Measurements from ENCODE around the gene TSPAN7.

TSPAN7 gene

DNA sequence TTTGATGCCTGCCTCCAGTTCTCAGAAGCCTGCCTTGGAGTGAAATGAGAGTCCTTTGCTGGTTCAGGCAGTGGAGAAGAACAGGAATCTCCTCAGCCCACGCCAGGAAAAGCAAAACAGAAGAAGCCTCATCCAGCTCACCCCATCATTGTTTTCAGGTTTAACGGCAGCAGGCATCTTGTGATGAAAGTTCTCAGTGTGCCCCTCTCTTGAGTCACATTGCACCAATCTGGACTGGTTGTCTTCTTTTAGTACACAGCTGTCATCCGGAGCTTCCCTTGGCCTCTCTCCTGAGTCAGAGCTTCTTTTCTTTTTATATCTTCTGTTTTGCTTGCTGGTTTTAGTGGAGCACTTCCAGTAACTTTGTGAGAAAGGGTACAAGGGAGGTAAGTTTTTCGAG, 50.9 kb downstream of the TSPAN7 start:
- Histone ChIP-seq H3K4me1 (ENCODE audit: insufficient read depth, poor library complexity, severe bottlenecking) (no peaks in the 10 kb centered on the region), H3K36me3 (ENCODE audit: low read depth) (no peaks in the 10 kb centered on the region), H3K27me3 (ENCODE audit: insufficient read depth, poor library complexity, severe bottlenecking) (no peaks in the 10 kb centered on the region), H3K9me3 (ENCODE audit: severe bottlenecking) (no peaks in the 10 kb centered on the region), H3K27ac (ENCODE audit: poor library complexity, severe bottlenecking) (no peak overlapping the region), H3K4me3 (ENCODE audit: severe bottlenecking) (no peak overlapping the region)
- no peak for ATAC-seq (ENCODE audit: low read depth)
- no peak for DNase-seq (ENCODE audit: low spot score)
- TF ChIP-seq, protein P1, sequence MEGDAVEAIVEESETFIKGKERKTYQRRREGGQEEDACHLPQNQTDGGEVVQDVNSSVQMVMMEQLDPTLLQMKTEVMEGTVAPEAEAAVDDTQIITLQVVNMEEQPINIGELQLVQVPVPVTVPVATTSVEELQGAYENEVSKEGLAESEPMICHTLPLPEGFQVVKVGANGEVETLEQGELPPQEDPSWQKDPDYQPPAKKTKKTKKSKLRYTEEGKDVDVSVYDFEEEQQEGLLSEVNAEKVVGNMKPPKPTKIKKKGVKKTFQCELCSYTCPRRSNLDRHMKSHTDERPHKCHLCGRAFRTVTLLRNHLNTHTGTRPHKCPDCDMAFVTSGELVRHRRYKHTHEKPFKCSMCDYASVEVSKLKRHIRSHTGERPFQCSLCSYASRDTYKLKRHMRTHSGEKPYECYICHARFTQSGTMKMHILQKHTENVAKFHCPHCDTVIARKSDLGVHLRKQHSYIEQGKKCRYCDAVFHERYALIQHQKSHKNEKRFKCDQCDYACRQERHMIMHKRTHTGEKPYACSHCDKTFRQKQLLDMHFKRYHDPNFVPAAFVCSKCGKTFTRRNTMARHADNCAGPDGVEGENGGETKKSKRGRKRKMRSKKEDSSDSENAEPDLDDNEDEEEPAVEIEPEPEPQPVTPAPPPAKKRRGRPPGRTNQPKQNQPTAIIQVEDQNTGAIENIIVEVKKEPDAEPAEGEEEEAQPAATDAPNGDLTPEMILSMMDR (IDR thresholded peaks at IDR 0.05; ENCODE audit: poor library complexity, severe bottlenecking) = no peak

GRCh38 chrX:38614485-38614884, 53.1 kb downstream of the TSPAN7 start:
- H3K4me1 ChIP-seq (ENCODE audit: insufficient read depth, poor library complexity, severe bottlenecking) = no peaks in the 10 kb centered on the region
- no peak overlapping the region for H3K27ac ChIP-seq (ENCODE audit: poor library complexity, severe bottlenecking)
- DNase-seq (ENCODE audit: low spot score) (no peak), ATAC-seq (ENCODE audit: low read depth) (no peak)
- no peaks in the 10 kb centered on the region for H3K9me3 ChIP-seq (ENCODE audit: severe bottlenecking)
- TF ChIP-seq, protein P1 (IDR thresholded peaks at IDR 0.05; ENCODE audit: poor library complexity, severe bottlenecking) = no peak
- H3K4me3 ChIP-seq (ENCODE audit: severe bottlenecking) = no peak overlapping the region
- no peaks in the 10 kb centered on the region for H3K27me3 ChIP-seq (ENCODE audit: insufficient read depth, poor library complexity, severe bottlenecking)
- H3K36me3 ChIP-seq (ENCODE audit: low read depth) = no peaks in the 10 kb centered on the region

DNA sequence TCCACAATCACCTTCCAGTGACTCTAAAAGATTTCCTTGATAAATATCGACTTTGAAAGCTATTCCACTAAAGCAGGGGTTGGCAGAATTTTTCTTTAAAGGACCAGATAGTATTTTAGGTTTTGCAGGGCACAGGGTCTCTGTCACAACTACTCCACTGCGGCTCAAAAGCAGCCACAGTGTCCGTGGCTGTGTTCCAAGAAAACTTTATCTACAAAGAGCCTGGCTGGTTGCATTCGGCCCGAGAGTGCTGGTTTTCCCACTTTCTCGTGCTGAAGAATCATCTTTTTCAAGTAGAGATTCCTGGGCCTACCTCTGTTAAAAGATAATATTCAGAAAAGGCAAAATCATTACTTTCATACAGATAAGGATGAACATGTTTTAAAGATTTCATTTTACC, 55.6 kb downstream of the TSPAN7 start:
- H3K4me1 ChIP-seq (ENCODE audit: insufficient read depth, poor library complexity, severe bottlenecking) = no peaks in the 10 kb centered on the region
- H3K4me3 ChIP-seq (ENCODE audit: severe bottlenecking) = no peak overlapping the region
- no peaks in the 10 kb centered on the region for H3K27me3 ChIP-seq (ENCODE audit: insufficient read depth, poor library complexity, severe bottlenecking)
- ATAC-seq (ENCODE audit: low read depth) (no peak), DNase-seq (ENCODE audit: low spot score) (no peak)
- H3K36me3 ChIP-seq (ENCODE audit: low read depth) = no peaks in the 10 kb centered on the region
- H3K9me3 ChIP-seq (ENCODE audit: severe bottlenecking) = no peaks in the 10 kb centered on the region
- TF ChIP-seq, protein P1 (IDR thresholded peaks at IDR 0.05; ENCODE audit: poor library complexity, severe bottlenecking) = no peak
- no peak overlapping the region for H3K27ac ChIP-seq (ENCODE audit: poor library complexity, severe bottlenecking)

- no peaks in the 10 kb centered on the region for H3K9me3 ChIP-seq (ENCODE audit: severe bottlenecking)
- H3K36me3 ChIP-seq (ENCODE audit: low read depth) = no peaks in the 10 kb centered on the region
- no peak overlapping the region for H3K4me3 ChIP-seq (ENCODE audit: severe bottlenecking)
- ATAC-seq (ENCODE audit: low read depth) (no peak), DNase-seq (ENCODE audit: low spot score) (no peak)
- H3K27me3 ChIP-seq (ENCODE audit: insufficient read depth, poor library complexity, severe bottlenecking) = no peaks in the 10 kb centered on the region
- H3K27ac ChIP-seq (ENCODE audit: poor library complexity, severe bottlenecking) = no peak overlapping the region
- TF ChIP-seq, protein P1 (IDR thresholded peaks at IDR 0.05; ENCODE audit: poor library complexity, severe bottlenecking) = no peak
- H3K4me1 ChIP-seq (ENCODE audit: insufficient read depth, poor library complexity, severe bottlenecking) = no peaks in the 10 kb centered on the region
Measured at GRCh38 chrX:38618180-38618579, 56.8 kb downstream of the TSPAN7 start.

DNA sequence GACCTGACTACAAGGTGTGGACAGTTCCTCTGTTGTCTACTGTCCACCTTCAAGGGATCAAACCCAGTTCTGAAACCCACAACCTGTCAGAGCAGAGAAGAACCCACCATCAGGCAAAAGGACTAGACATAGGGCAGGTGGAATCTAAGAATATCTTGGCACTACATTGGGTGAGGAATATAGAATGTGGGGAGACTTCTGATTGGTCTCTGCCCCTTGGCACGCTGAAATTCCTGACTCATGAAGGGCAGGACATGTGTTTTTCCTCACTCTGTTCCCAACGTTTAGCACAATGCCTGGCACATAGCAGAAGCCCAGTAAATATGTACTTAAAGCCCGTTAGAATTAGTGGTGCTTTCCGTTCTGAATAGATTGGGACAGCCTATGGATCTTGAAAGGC, 59.3 kb downstream of the TSPAN7 start:
- ATAC-seq (ENCODE audit: low read depth) (no peak), DNase-seq (ENCODE audit: low spot score) (no peak)
- Histone ChIP-seq H3K4me3 (ENCODE audit: severe bottlenecking) (no peak overlapping the region), H3K27me3 (ENCODE audit: insufficient read depth, poor library complexity, severe bottlenecking) (no peaks in the 10 kb centered on the region), H3K36me3 (ENCODE audit: low read depth) (no peaks in the 10 kb centered on the region), H3K27ac (ENCODE audit: poor library complexity, severe bottlenecking) (no peak overlapping the region), H3K4me1 (ENCODE audit: insufficient read depth, poor library complexity, severe bottlenecking) (no peaks in the 10 kb centered on the region), H3K9me3 (ENCODE audit: severe bottlenecking) (no peaks in the 10 kb centered on the region)
- TF ChIP-seq, protein P1 (IDR thresholded peaks at IDR 0.05; ENCODE audit: poor library complexity, severe bottlenecking) = no peak

Data from RWPE2 (cell line).